GM12801 (cell line): ENCODE data around the gene HMBS.

ENCODE experiments used
- CTCF ChIP-seq: IDR thresholded peaks from one replicate; pipeline ENCODE4 v1.5.1; 2011; ENCODE audit warnings: control low read depth; ENCODE audit not compliant: insufficient read length; ENCODE audit errors: extremely low read depth

The HMBS gene

GRCh38 chr11:119057000-119057769 is 27.5 kb upstream of the HMBS start, which contains the start of gene HYOU1:
TSS of gene HYOU1 (minus strand) at chr11:119057205. CDS start at chr11:119056160, 1,045 bp downstream.
- TF ChIP-seq CTCF, result no peak

- no peak for TF ChIP-seq CTCF
These were observed 23.4 kb upstream of the HMBS start for GRCh38 chr11:119061256-119061655.

GRCh38 chr11:119062779-119063178 is 21.9 kb upstream of the HMBS start:
- no peak for TF ChIP-seq CTCF

- TF ChIP-seq CTCF, result no peak
These were observed 19.3 kb upstream of the HMBS start for GRCh38 chr11:119065369-119065768.

GRCh38 chr11:119067371-119068222 is 17.1 kb upstream of the HMBS start, which contains the start of gene VPS11:
TSS of gene VPS11 (plus strand) at chr11:119067818. CDS start at chr11:119067824, 6 bp downstream.
- no peak for TF ChIP-seq CTCF

- no peak for TF ChIP-seq CTCF
These were observed 6.8 kb upstream of the HMBS start for GRCh38 chr11:119077839-119078238.

- no peak for TF ChIP-seq CTCF
These were observed 5.8 kb upstream of the HMBS start for GRCh38 chr11:119078675-119079420.
